Measurements from ENCODE around the gene PAQR8.

PAQR8 gene

GRCh38 chr6:52394251-52394666 lies 32.3 kb downstream of the PAQR8 start:
- H3K4me3 ChIP-seq (ENCODE audit: low read depth, low read length) = no peak overlapping the region
- no peak for DNase-seq (ENCODE audit: low read depth)

GRCh38 chr6:52395969-52396368 lies 34.0 kb downstream of the PAQR8 start:
- no peak for DNase-seq (ENCODE audit: low read depth)
- no peak for TF ChIP-seq CTCF (conservative IDR thresholded peaks at IDR 0.05; ENCODE audit: low read depth, low read length)
- no peak overlapping the region for H3K4me3 ChIP-seq (ENCODE audit: low read depth, low read length)

More at GRCh38 chr6:52394251-52394666, 32.3 kb downstream of the PAQR8 start:
- TF ChIP-seq CTCF (conservative IDR thresholded peaks at IDR 0.05; ENCODE audit: low read depth, low read length) = no peak

- peak; percentile 96 for TF ChIP-seq CTCF (conservative IDR thresholded peaks at IDR 0.05; ENCODE audit: low read depth, low read length)
- H3K4me3 ChIP-seq (ENCODE audit: low read depth, low read length) = no peak overlapping the region
- DNase-seq (ENCODE audit: low read depth) = peak; percentile 78
These were observed 37.8 kb downstream of the PAQR8 start for GRCh38 chr6:52399511-52400312.

GRCh38 chr6:52400313-52401041 lies 38.5 kb downstream of the PAQR8 start:
- no peak for TF ChIP-seq CTCF (conservative IDR thresholded peaks at IDR 0.05; ENCODE audit: low read depth, low read length)
- no peak for DNase-seq (ENCODE audit: low read depth)
- no peak overlapping the region for H3K4me3 ChIP-seq (ENCODE audit: low read depth, low read length)

DNA sequence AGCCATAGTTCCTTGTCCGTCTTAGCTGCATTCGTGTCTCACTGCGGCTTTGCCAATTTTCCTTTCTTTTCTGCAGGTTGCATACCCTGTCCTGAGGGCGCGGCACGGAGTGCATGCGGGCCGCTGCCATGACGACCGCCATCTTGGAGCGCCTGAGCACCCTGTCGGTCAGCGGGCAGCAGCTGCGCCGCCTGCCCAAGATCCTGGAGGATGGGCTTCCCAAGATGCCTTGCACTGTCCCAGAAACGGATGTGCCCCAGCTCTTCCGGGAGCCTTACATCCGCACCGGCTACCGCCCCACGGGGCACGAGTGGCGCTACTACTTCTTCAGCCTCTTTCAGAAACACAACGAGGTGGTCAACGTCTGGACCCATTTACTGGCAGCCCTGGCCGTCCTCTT lies 41.1 kb downstream of the PAQR8 start:
- DNase-seq (ENCODE audit: low read depth) = no peak
- no peak overlapping the region for H3K4me3 ChIP-seq (ENCODE audit: low read depth, low read length)
- no peak for TF ChIP-seq CTCF (conservative IDR thresholded peaks at IDR 0.05; ENCODE audit: low read depth, low read length)

DNA sequence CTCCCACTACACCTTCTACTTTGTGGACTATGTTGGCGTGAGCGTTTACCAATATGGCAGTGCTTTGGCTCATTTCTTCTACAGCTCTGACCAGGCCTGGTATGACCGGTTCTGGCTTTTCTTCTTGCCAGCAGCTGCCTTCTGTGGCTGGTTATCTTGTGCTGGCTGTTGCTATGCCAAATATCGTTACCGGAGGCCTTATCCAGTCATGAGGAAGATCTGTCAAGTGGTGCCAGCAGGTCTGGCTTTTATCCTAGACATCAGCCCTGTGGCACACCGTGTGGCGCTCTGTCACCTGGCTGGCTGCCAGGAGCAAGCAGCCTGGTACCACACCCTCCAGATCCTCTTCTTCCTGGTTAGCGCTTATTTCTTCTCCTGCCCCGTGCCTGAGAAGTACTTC lies 41.7 kb downstream of the PAQR8 start:
- DNase-seq (ENCODE audit: low read depth) = no peak
- no peak overlapping the region for H3K4me3 ChIP-seq (ENCODE audit: low read depth, low read length)
- TF ChIP-seq CTCF (conservative IDR thresholded peaks at IDR 0.05; ENCODE audit: low read depth, low read length) = no peak

All from choroid plexus epithelial cell (primary cell).